ENCODE measurements around the gene ATG16L1. TPM values are rescaled to one million over a fixed set of nuclear protein-coding genes. Genes with fewer than 3 reads are reported as not detected.

ATG16L1 gene
- total and polyA plus RNA-seq, 10 of the 15 experiments (the other 5 are each of a cell fraction or from before 2014, with no cell fraction given), result 5.2 to 26.6 (median 15.6) TPM

GRCh38 chr2:233240897-233241296 is 10.6 kb upstream of the ATG16L1 start:
- POLR2A ChIA-PET, result interaction anchor here (0.6 to 1.5 kb wide), 3 partner anchors 9 to 127 kb away, joined by 3 to 5 read pairs (median 5); no protein-coding TSS in a partner anchor
- intact Hi-C loops (cut with micrococcal nuclease; ENCODE audit: unreplicated experiment) (no loop called here), in situ Hi-C loops (cut with MboI) (no loop called here)

More at GRCh38 chr2:233240897-233241296, 10.6 kb upstream of the ATG16L1 start:
- TF ChIP-seq JUND (IDR thresholded peaks at IDR 0.05; ENCODE audit: low read depth, low read length) (no peak), CBFB (IDR thresholded peaks at IDR 0.05; ENCODE audit: low read depth) (0 out of 2 replicates have a peak, but pooled peaks have one; percentile 44), EP300 (IDR thresholded peaks at IDR 0.05; ENCODE audit: borderline replicate concordance in 1 of 2, control insufficient read depth in 1 of 2, low read depth in 2 of 2, low read length in 2 of 2) (0 out of 4 replicates have a peak, but pooled peaks of 1 of the 2 experiments have one; percentile 44), ETV6 (conservative IDR thresholded peaks at IDR 0.05 in 1 of 2, IDR thresholded peaks at IDR 0.05 in 1 of 2; ENCODE audit: borderline replicate concordance in 1 of 2, low read depth in 1 of 2) (peak in 1 of 2 experiments; percentile 89; a peak in 2 of 4 replicates), NR2F1 (conservative IDR thresholded peaks at IDR 0.05) (peak; percentile 94), IKZF2 (IDR thresholded peaks at IDR 0.05) (peak; percentile 19 to 38; a peak in 3 of 4 replicates), MEF2B (IDR thresholded peaks at IDR 0.05; ENCODE audit: partially characterized antibody, poor library complexity, severe bottlenecking) (peak; percentile 14), RUNX3 (IDR thresholded peaks at IDR 0.05; ENCODE audit: low read length) (peak; percentile 94), DPF2 (IDR thresholded peaks at IDR 0.05) (0 out of 2 replicates have a peak, but pooled peaks have one; percentile 28), TCF12 (IDR thresholded peaks at IDR 0.05; ENCODE audit: low read depth, low read length) (no peak), IKZF1 (conservative IDR thresholded peaks at IDR 0.05) (peak; percentile 42; the same call in 1 of the 2 replicates), SPI1 (IDR thresholded peaks at IDR 0.05; ENCODE audit: borderline replicate concordance, insufficient read depth, low read depth, low read length) (peak; percentile 87)
- TF ChIP-seq, protein P1, sequence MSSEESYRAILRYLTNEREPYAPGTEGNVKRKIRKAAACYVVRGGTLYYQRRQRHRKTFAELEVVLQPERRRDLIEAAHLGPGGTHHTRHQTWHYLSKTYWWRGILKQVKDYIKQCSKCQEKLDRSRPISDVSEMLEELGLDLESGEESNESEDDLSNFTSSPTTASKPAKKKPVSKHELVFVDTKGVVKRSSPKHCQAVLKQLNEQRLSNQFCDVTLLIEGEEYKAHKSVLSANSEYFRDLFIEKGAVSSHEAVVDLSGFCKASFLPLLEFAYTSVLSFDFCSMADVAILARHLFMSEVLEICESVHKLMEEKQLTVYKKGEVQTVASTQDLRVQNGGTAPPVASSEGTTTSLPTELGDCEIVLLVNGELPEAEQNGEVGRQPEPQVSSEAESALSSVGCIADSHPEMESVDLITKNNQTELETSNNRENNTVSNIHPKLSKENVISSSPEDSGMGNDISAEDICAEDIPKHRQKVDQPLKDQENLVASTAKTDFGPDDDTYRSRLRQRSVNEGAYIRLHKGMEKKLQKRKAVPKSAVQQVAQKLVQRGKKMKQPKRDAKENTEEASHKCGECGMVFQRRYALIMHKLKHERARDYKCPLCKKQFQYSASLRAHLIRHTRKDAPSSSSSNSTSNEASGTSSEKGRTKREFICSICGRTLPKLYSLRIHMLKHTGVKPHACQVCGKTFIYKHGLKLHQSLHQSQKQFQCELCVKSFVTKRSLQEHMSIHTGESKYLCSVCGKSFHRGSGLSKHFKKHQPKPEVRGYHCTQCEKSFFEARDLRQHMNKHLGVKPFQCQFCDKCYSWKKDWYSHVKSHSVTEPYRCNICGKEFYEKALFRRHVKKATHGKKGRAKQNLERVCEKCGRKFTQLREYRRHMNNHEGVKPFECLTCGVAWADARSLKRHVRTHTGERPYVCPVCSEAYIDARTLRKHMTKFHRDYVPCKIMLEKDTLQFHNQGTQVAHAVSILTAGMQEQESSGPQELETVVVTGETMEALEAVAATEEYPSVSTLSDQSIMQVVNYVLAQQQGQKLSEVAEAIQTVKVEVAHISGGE (CRISPR knock-in tag; IDR thresholded peaks at IDR 0.05), result no peak
- Histone ChIP-seq H3K9me3 (replicated peaks; ENCODE audit: control insufficient read depth, insufficient read depth, low read length) (no peaks in the 10 kb centered on the region), H3K27ac (ENCODE audit: control insufficient read depth, insufficient read depth) (0 out of 2 replicates have a peak overlapping the region, but pooled peaks have one; percentile 4), H3K9ac (ENCODE audit: control insufficient read depth, insufficient read depth, low read length) (no peak overlapping the region; the same call in 1 of the 2 replicates), H3K4me1 (ENCODE audit: control insufficient read depth, insufficient read depth, low read length) (peaks cover 19% of the 10 kb centered on the region), H3K4me2 (ENCODE audit: control insufficient read depth, insufficient read depth) (peak overlapping the region; percentile 77), H3K4me3 (no peak overlapping the region), H3K27me3 (replicated peaks in 1 of 2; ENCODE audit: control insufficient read depth in 2 of 2, insufficient read depth in 2 of 2, low read length in 1 of 2) (no peaks in the 10 kb centered on the region), H2AFZ (ENCODE audit: control insufficient read depth, low read depth, low read length) (peak overlapping the region; percentile 53), H3K79me2 (ENCODE audit: control insufficient read depth, insufficient read depth, low read length) (no peaks in the 10 kb centered on the region), H3K36me3 (ENCODE audit: control insufficient read depth in 2 of 2, insufficient read depth in 2 of 2, low read length in 1 of 2) (no peaks in the 10 kb centered on the region), H4K20me1 (ENCODE audit: control insufficient read depth, insufficient read depth) (no peaks in the 10 kb centered on the region)
- ChIA-PET CTCF (interaction anchor here (0.9 to 2.1 kb wide), 5 partner anchors 10 to 212 kb away, joined by 3 to 14 read pairs (median 5); no protein-coding TSS in a partner anchor), SMC1A (ENCODE audit: uncharacterized antibody, unreplicated experiment) (interaction anchor here (0.7 to 2.0 kb wide), 10 partner anchors 9 to 570 kb away, joined by 3 to 11 read pairs (median 4); no protein-coding TSS in a partner anchor), RAD21 (ENCODE audit: unreplicated experiment) (interaction anchor here (0.6 to 2.4 kb wide), 6 partner anchors 8 to 181 kb away, joined by 3 to 7 read pairs (median 5); partner anchors contain the start of gene INPP5D)
- BruUV-seq (replicated peaks), result no TSS peak
- FAIRE-seq (peak; percentile 89), DNase-seq (ENCODE audit: low read depth, low spot score) (peak; percentile 53), ATAC-seq (peak; percentile 81)
- WGBS (ENCODE audit: insufficient coverage, insufficient replicate concordance, low lambda C conversion rate, missing lambda C conversion rate), result 30% methylated on average over 2 of the region's 2 CpGs
